WTC11 (cell line): Measurements from ENCODE around the gene ALOXE3. TPM values are rescaled to one million over a fixed set of nuclear protein-coding genes. Genes with fewer than 3 reads are reported as not detected.

Source experiments
- ATAC-seq: fragments of 200-7000 bp; cut with Tn5 transposase; 2 replicates; pipeline ENCODE4 v1.10.0; 2021; ENCODE audit warnings: mild to moderate bottlenecking, moderate library complexity
- CTCF ChIA-PET: fragments of 300-600 bp; sonication (Branson Sonifier 250); formaldehyde crosslinking; loops from one replicate; lab custom pipeline; 2021; ENCODE audit warnings: antibody characterized with exemption; lab: Charles Lee
- POLR2A ChIA-PET: fragments of 350-600 bp; sonication (Branson Sonifier 250); formaldehyde crosslinking; loops from one replicate; lab custom pipeline; 2021; ENCODE audit warnings: antibody characterized with exemption; lab: Charles Lee
- DNase-seq: peaks from one replicate; pipeline ENCODE4 v3.0.0; 2021; ENCODE audit warnings: low spot score
- H3K27ac Mint-ChIP-seq: 2 replicates; pipeline ENCODE4 v1.8.0; 2021; ENCODE audit warnings: mixed read lengths
- H3K27me3 Mint-ChIP-seq: 2 replicates; pipeline ENCODE4 v1.8.0; 2021; ENCODE audit warnings: low read depth, mild to moderate bottlenecking, moderate library complexity, mixed read lengths
- H3K36me3 Mint-ChIP-seq: 2 replicates; pipeline ENCODE4 v1.8.0; 2021; ENCODE audit warnings: mixed read lengths
- H3K4me1 Mint-ChIP-seq: 2 replicates; pipeline ENCODE4 v1.8.0; 2022; ENCODE audit warnings: mixed read lengths
- H3K4me3 Mint-ChIP-seq: 2 replicates; pipeline ENCODE4 v1.8.0; 2021; ENCODE audit warnings: mild to moderate bottlenecking, moderate library complexity, mixed read lengths
- H3K9me3 Mint-ChIP-seq: 2 replicates; pipeline ENCODE4 v1.8.0; 2021; ENCODE audit warnings: mixed read lengths
- ARID4B ChIP-seq: sonication (generic); formaldehyde crosslinking; IDR thresholded peaks from 2 replicates; pipeline ENCODE4 v1.8.0; 2023; ENCODE audit warnings: missing genetic modification reagents, mild to moderate bottlenecking, borderline replicate concordance
- E2F4 ChIP-seq: sonication (generic); formaldehyde crosslinking; IDR thresholded peaks from 2 replicates; pipeline ENCODE4 v1.8.1; 2022; ENCODE audit warnings: low read depth, mild to moderate bottlenecking, moderate library complexity, missing genetic modification reagents, borderline replicate concordance
- ERG ChIP-seq: fragments of 250-450 bp; sonication (Bioruptor Pico); IDR thresholded peaks from 2 replicates; pipeline ENCODE4 v1.8.0; 2021; ENCODE audit warnings: mild to moderate bottlenecking
- NR2C2 ChIP-seq: sonication (generic); formaldehyde crosslinking; IDR thresholded peaks from 2 replicates; pipeline ENCODE4 v1.8.0; 2022; ENCODE audit warnings: mild to moderate bottlenecking, missing genetic modification reagents
- PRDM15 ChIP-seq: sonication (generic); formaldehyde crosslinking; IDR thresholded peaks from 2 replicates; pipeline ENCODE4 v1.8.0; 2022; ENCODE audit warnings: missing genetic modification reagents
- SMAD4 ChIP-seq: sonication (generic); formaldehyde crosslinking; IDR thresholded peaks from 2 replicates; pipeline ENCODE4 v1.8.0; 2022; ENCODE audit warnings: mild to moderate bottlenecking, missing genetic modification reagents
- TP53 ChIP-seq: sonication (generic); formaldehyde crosslinking; IDR thresholded peaks from 2 replicates; pipeline ENCODE4 v1.8.1; 2023; ENCODE audit warnings: mild to moderate bottlenecking, missing genetic modification reagents
- USF2 ChIP-seq: sonication (generic); formaldehyde crosslinking; IDR thresholded peaks from 2 replicates; pipeline ENCODE4 v1.8.1; 2023; ENCODE audit warnings: mild to moderate bottlenecking, missing genetic modification reagents, moderate library complexity
- ZBTB21 ChIP-seq: sonication (generic); formaldehyde crosslinking; IDR thresholded peaks from 2 replicates; pipeline ENCODE4 v1.8.1; 2023; ENCODE audit warnings: mild to moderate bottlenecking, missing genetic modification reagents, borderline replicate concordance
- ZNF232 ChIP-seq: sonication (generic); formaldehyde crosslinking; IDR thresholded peaks from 2 replicates; pipeline ENCODE4 v1.8.0; 2022; ENCODE audit warnings: mild to moderate bottlenecking, missing genetic modification reagents
- ZNF396 ChIP-seq: fragments of 250-450 bp; sonication (Bioruptor Pico); IDR thresholded peaks from 2 replicates; pipeline ENCODE4 v1.8.0; 2021; ENCODE audit warnings: mild to moderate bottlenecking, moderate library complexity, borderline replicate concordance
- ZNF416 ChIP-seq: fragments of 250-450 bp; sonication (Bioruptor Pico); IDR thresholded peaks from 2 replicates; pipeline ENCODE4 v1.9.0; 2021; ENCODE audit warnings: mild to moderate bottlenecking, inconsistent platforms
- ZNF512 ChIP-seq: sonication (generic); formaldehyde crosslinking; IDR thresholded peaks from 2 replicates; pipeline ENCODE4 v1.8.1; 2022; ENCODE audit warnings: missing genetic modification reagents, borderline replicate concordance
- ZNF671 ChIP-seq: fragments of 250-450 bp; sonication (Bioruptor Pico); IDR thresholded peaks from 2 replicates; pipeline ENCODE4 v1.8.0; 2021; ENCODE audit warnings: mild to moderate bottlenecking
- total RNA-seq: library from RNA; stranded (reverse); gene quantifications from 3 replicates; pipeline ENCODE4 v1.2.3, GENCODE V29; 2021
- TF ChIP-seq, protein P1 (sequence below): sonication (generic); formaldehyde crosslinking; IDR thresholded peaks from 2 replicates; pipeline ENCODE4 v1.8.0; 2023; ENCODE audit warnings: mild to moderate bottlenecking, missing genetic modification reagents

ALOXE3 gene
- total RNA-seq, 1 experiment from 2014 or later = 0.81 TPM

DNA sequence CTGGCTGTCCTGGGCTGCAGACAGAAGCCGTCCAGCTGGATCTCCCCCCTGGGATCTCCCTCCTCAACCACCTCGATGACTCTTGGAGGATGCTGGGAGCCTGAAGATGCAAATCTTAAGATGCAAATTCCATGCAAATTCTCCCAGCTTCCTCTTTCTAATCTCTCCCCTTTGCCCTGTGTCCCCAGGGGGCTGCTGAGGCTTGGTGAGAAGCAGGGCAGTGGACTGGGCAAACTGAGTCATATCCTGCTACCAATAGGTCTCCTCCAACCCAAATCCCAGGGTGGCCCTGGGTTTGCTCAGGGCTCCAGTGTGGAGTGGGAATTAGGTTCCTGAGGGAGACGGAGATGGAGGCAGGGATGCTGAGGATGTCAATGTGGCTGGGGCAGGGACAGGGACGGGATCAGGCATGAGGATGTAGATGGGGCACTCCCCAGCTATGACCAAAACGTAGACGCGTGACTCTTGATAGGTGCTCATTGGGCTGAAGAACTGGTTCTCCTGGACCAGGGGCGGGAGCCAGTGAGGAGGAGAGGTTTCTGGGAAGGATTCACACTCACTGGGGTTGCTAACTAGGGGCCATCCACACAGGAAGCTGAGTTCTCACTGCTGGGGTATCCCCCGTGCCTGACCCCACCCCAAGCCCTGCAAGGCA lies 27.2 kb downstream of the ALOXE3 start:
- no peak for DNase-seq
- Mint-ChIP-seq H3K27ac (no peak overlapping the region), H3K4me3 (no peak overlapping the region), H3K4me1 (peaks cover 16% of the 10 kb centered on the region)
- TF ChIP-seq ZNF396 (no peak), NR2C2 (no peak), E2F4 (no peak), SMAD4 (no peak), ZNF232 (CRISPR knock-in tag) (no peak)
- TF ChIP-seq, all 79 proteins: peak for 0
- CTCF ChIA-PET = interaction anchor here (0.6 to 5.5 kb wide), 10 partner anchors 12 to 101 kb away, joined by 3 to 91 read pairs (median 14); partner anchors contain the start of gene ALOXE3
- H3K36me3 Mint-ChIP-seq = no peaks in the 10 kb centered on the region
- POLR2A ChIA-PET = no interaction called here
- ATAC-seq = no peak; the same call in 1 of the 2 replicates
- no peaks in the 10 kb centered on the region for H3K9me3 Mint-ChIP-seq
- H3K27me3 Mint-ChIP-seq = peaks cover 34% of the 10 kb centered on the region

GRCh38 chr17:8089728-8090127 lies 28.6 kb downstream of the ALOXE3 start:
- Mint-ChIP-seq H3K4me3 (no peak overlapping the region), H3K27me3 (peaks cover 33% of the 10 kb centered on the region), H3K27ac (no peak overlapping the region), H3K4me1 (peaks cover 16% of the 10 kb centered on the region)
- POLR2A ChIA-PET = no interaction called here
- DNase-seq = no peak
- CTCF ChIA-PET = interaction anchor here (1.4 to 5.5 kb wide), 4 partner anchors 10 to 29 kb away, joined by 4 to 91 read pairs (median 42); partner anchors contain the start of gene ALOXE3
- TF ChIP-seq ZNF671 (CRISPR knock-in tag) (no peak), ZNF416 (CRISPR knock-in tag) (no peak), ARID4B (CRISPR knock-in tag) (no peak), ZNF512 (CRISPR knock-in tag) (no peak), ZBTB21 (CRISPR knock-in tag) (no peak)
- TF ChIP-seq, all 79 proteins: peak for 0
- no peaks in the 10 kb centered on the region for H3K36me3 Mint-ChIP-seq
- no peak for ATAC-seq
- H3K9me3 Mint-ChIP-seq = no peaks in the 10 kb centered on the region

DNA sequence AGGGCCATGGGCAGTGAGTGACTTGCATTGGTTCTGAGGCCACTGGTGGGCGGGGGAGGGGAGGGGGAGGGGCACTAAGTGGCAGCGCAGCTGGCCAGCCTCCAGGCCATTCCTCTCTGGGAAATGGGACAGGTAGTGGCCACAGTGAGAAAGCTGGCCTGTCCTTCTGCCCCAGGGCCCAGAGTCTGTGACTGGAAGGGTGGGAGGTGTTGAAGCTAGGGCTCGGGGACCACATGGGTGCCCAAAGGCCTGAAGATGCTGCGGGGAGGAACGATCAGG lies 30.4 kb downstream of the ALOXE3 start:
- DNase-seq (no peak), ATAC-seq (no peak; the same call in 1 of the 2 replicates)
- Mint-ChIP-seq H3K27me3 (peaks cover 49% of the 10 kb centered on the region), H3K4me3 (no peak overlapping the region), H3K36me3 (no peaks in the 10 kb centered on the region), H3K9me3 (no peaks in the 10 kb centered on the region), H3K27ac (no peak overlapping the region), H3K4me1 (peaks cover 12% of the 10 kb centered on the region)
- CTCF ChIA-PET = interaction anchor here (1.0 to 4.8 kb wide), 8 partner anchors 8 to 213 kb away, joined by 3 to 47 read pairs (median 6); no protein-coding TSS in a partner anchor
- POLR2A ChIA-PET = no interaction called here
- TF ChIP-seq, protein P1, sequence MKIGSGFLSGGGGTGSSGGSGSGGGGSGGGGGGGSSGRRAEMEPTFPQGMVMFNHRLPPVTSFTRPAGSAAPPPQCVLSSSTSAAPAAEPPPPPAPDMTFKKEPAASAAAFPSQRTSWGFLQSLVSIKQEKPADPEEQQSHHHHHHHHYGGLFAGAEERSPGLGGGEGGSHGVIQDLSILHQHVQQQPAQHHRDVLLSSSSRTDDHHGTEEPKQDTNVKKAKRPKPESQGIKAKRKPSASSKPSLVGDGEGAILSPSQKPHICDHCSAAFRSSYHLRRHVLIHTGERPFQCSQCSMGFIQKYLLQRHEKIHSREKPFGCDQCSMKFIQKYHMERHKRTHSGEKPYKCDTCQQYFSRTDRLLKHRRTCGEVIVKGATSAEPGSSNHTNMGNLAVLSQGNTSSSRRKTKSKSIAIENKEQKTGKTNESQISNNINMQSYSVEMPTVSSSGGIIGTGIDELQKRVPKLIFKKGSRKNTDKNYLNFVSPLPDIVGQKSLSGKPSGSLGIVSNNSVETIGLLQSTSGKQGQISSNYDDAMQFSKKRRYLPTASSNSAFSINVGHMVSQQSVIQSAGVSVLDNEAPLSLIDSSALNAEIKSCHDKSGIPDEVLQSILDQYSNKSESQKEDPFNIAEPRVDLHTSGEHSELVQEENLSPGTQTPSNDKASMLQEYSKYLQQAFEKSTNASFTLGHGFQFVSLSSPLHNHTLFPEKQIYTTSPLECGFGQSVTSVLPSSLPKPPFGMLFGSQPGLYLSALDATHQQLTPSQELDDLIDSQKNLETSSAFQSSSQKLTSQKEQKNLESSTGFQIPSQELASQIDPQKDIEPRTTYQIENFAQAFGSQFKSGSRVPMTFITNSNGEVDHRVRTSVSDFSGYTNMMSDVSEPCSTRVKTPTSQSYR (CRISPR knock-in tag) = no peak
- TF ChIP-seq ERG (CRISPR knock-in tag) (no peak), TP53 (CRISPR knock-in tag) (no peak), USF2 (CRISPR knock-in tag) (no peak), PRDM15 (no peak)
